HG02798 (cell line): Measurements from ENCODE around the gene GSX1.
A peak's percentile ranks its signal among the peaks of the same experiment; 100 is the strongest.

Experiments
- ATAC-seq: cut with Tn5 transposase; IDR thresholded peaks from one replicate; pipeline ENCODE4 v1.9.1; 2021; ENCODE audit warnings: mild to moderate bottlenecking; ENCODE audit not compliant: unreplicated experiment, poor library complexity

Gene GSX1

DNA sequence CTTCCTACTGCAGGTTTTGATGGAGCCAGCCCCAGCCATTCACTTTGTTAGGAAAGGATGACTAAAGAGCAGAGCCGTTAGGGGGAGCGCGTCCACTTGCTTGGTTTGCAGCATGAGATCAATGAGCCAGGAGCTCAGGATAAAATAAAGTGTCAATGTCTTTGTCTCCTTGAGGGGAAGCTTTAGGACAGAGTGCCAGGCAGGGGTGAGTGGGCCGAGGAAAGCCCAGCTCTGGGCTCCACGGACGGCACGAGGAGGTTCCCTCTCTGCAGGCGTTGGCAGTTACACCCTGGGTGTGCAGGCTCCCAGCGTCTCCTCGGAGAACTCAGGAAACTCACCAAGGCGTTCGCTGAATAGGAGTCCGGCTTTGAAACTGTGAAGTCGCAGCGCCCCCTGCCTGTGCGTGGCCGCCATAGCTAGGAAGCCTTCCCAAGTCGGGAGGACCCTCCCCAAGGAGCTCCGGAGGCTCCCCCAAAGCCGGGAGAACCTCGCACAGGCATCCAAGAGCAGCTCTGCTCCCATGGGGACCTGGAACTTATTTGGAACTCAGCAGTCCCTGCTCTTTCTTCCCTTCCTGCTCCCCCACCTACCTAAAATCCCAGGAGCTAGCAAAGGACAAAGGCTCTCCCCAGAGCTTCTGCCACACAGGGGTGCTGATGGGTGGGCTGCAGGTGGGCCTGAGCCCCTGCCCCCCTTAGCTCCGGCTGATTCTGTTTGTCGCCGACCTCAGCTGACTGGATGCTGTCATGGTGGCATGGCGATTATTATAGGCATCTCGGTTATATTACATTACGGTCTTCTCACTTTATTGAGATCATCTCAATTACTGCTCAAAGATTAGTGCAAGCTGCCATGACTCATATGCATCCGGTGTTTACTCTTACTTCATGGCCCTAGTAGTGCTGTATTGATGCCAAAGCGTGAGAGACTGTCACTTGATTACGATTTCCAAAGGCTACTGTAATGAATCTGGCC, 34.4 kb downstream of the GSX1 start:
- peak; percentile 55 for ATAC-seq

DNA sequence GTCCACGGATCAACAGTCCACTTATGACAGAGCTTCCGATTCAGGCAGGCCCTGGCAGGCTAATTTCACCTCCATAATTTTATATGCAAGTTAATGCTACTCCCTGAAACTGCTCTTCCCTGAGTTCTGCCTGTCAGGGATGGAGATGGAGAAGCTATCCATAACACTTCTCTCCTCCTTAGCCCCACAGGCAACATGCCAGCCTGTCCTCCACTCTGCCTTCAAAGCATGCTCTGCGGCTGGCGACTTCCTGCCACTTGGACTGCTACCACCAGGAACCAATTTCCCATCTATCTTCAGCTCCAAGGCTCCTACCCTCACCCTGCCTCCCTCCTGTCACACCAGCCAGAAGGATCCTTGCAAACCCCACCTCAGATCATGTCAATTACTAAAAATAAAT, 35.4 kb downstream of the GSX1 start:
- ATAC-seq, result no peak

DNA sequence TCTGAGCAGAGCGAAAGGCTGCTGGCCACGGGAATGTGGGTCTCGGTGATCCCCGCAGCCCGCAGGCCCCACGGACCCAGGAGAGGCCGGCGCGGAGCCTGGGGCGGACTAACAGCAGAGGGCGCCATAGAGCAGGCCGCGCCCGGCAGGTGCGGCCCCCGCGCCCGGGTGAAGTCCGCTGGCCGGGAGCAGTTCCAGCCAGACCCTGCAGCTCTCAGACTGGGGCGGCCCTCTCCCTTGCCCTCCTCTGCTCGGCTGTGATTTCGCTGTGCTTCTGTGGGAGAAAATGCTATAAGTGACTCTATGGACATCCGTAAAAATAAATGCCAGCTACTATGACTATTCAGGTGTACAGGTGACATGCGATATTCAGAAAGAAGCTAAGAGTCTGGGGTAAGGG, 37.7 kb downstream of the GSX1 start:
- ATAC-seq, result peak; percentile 85

DNA sequence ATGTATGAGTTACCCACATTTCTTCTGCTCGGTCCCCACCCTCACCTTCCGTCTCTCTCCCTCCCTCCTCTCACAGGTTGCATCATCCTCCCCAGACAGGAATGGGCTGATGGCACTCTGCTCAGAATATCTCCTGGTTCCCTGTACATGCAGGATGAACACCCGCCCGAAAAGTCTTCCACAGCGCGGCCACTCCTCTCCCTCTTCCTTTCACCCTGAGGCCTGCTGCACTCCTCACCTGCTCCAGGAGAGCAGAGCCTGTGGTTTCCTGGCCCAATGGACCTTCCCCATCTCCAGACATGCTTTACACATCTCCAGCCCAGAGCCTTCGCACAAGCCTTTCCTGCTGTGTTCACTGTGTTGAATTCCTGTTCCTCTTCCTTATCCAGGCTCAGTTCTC, 40.9 kb downstream of the GSX1 start:
- no peak for ATAC-seq

DNA sequence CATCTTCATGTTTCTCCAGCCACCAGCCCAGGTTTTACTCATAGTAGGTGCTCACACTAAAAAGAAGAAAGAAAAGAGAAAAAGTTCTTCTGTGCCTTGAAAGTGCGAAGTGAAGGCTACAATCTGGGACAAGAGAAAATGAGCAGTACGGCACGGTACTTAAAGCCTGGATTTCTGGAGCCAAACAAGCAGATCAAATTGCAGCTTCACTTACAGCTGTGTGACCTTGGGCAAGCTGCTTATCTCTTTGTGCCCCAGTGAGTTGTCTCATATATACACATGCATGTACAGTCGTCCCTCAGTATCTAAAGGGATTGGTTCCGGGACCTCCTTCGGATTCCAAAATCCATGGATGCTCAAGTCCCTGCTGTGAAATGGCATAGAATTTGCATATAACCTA, 41.8 kb downstream of the GSX1 start:
- no peak for ATAC-seq

DNA sequence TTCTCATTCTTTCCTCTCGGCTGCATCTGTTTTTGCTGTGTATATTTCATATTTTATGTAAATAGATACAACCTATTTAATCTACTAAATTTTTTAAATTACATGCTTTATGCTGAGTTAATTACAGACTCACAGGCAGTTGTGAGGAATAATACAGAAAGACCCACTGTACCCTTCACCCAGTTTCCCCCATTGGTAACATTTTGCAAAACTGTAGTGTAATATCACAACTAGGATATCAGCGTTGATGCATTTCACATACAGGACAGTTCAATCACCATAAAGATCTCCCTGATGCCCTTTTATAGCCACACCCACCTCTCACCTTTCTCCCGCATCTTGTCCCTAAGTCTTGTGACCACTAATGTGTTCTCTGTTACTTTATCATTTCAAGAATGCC, 43.5 kb downstream of the GSX1 start:
- ATAC-seq, result no peak

DNA sequence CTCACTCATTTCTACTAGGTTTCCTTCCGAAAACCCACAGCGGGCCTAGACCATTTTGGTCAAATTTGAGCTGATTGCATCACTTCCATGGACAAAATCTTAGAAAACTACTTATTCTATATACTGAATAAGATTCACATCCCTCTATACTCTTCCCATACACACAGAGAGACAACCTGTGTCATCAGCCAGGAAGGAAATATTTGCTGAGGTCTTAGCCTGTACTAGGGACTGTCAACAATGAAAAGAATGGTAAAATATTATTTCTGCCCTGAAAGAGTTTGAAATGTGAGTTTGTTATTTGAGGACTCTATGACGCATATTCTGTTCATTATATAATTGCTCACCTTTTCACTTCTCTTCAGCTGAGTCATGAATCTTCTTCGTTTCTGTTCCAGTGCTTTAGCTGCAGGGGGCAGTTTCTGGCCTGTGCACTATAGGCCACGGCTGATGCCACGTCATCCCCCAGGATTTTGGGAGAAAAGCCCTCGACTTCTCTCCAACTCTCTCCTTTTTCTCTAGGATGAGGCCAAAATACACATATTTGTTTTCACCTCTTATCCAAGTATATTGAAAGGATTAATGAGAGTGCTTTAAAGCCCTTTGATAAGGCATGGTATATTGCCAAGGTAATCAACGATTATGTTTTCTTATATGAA, 47.7 kb downstream of the GSX1 start:
- no peak for ATAC-seq

DNA sequence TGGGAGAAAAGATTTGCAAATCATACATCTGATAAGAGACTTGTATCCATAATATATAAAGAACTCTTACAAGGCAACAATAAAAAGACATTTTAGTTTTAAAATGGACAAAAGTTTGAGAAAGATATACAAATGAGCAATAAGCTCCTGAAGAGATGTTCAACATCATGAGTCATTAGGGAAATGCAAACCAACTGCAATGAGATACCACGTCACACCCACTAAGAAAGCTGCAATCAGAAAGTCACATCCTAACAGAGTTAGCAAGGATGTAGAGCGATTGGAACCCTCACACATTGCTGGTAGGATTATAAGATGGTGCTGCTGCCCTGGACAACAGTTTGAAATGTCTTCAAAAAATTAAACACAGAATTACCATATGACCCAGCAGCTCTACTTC, 50.3 kb downstream of the GSX1 start:
- ATAC-seq, result no peak
